PC-9 (cell line): ENCODE measurements around the gene F2RL1.

Source experiments
- EZH2 ChIP-seq: fragments of 200-600 bp; sonication (generic); IDR thresholded peaks from 2 replicates; pipeline ENCODE4 v1.8.0; 2017; ENCODE audit warnings: antibody characterized with exemption, low read depth
- TF ChIP-seq, protein P1 (sequence below): fragments of 200-600 bp; sonication (generic); conservative IDR thresholded peaks from 2 replicates; pipeline ENCODE4 v1.6.1; 2017; ENCODE audit warnings: mixed run types, antibody characterized with exemption, mild to moderate bottlenecking, moderate library complexity

- TF ChIP-seq EZH2 = no peak
- TF ChIP-seq, protein P1, sequence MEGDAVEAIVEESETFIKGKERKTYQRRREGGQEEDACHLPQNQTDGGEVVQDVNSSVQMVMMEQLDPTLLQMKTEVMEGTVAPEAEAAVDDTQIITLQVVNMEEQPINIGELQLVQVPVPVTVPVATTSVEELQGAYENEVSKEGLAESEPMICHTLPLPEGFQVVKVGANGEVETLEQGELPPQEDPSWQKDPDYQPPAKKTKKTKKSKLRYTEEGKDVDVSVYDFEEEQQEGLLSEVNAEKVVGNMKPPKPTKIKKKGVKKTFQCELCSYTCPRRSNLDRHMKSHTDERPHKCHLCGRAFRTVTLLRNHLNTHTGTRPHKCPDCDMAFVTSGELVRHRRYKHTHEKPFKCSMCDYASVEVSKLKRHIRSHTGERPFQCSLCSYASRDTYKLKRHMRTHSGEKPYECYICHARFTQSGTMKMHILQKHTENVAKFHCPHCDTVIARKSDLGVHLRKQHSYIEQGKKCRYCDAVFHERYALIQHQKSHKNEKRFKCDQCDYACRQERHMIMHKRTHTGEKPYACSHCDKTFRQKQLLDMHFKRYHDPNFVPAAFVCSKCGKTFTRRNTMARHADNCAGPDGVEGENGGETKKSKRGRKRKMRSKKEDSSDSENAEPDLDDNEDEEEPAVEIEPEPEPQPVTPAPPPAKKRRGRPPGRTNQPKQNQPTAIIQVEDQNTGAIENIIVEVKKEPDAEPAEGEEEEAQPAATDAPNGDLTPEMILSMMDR = no peak
These were observed 30.5 kb upstream of the F2RL1 start for GRCh38 chr5:76788362-76788761.
